ENCODE results near the gene CDH23.

- TF ChIP-seq CTCF (IDR thresholded peaks at IDR 0.05; ENCODE audit: low read length) (no peak), EZH2 (optimal IDR thresholded peaks at IDR 0.05; ENCODE audit: low read depth, low read length) (no peak)
Measured at GRCh38 chr10:71494476-71494875, 97.8 kb downstream of the CDH23 start.

Measured in MM.1S (cell line).